HG03060 (cell line): ENCODE data around the gene LRRC39.
A peak's percentile ranks its signal among the peaks of the same experiment; 100 is the strongest.

Experiments used
- ATAC-seq: cut with Tn5 transposase; IDR thresholded peaks from one replicate; pipeline ENCODE4 v1.9.1; 2021; ENCODE audit warnings: low read depth, moderate number of reproducible peaks; ENCODE audit not compliant: unreplicated experiment

The LRRC39 gene

GRCh38 chr1:100151679-100152078 is 26.4 kb downstream of the LRRC39 start:
- no peak for ATAC-seq

- ATAC-seq: no peak
These were observed 30.2 kb downstream of the LRRC39 start for GRCh38 chr1:100147875-100148274.

GRCh38 chr1:100146958-100147357 is 31.1 kb downstream of the LRRC39 start:
- no peak for ATAC-seq

- no peak for ATAC-seq
These were observed 32.9 kb downstream of the LRRC39 start for GRCh38 chr1:100145116-100145515.

GRCh38 chr1:100142343-100142742 is 35.7 kb downstream of the LRRC39 start:
- ATAC-seq: no peak

GRCh38 chr1:100141192-100141591 is 36.9 kb downstream of the LRRC39 start:
- no peak for ATAC-seq

- ATAC-seq: no peak
These were observed 40.5 kb downstream of the LRRC39 start for GRCh38 chr1:100137602-100138001.

GRCh38 chr1:100134872-100135271 is 43.2 kb downstream of the LRRC39 start:
- no peak for ATAC-seq

- ATAC-seq: peak; percentile 88
These were observed 45.2 kb downstream of the LRRC39 start, which contains the start of the genes SASS6 and TRMT13 for GRCh38 chr1:100132566-100133477. TSS of gene SASS6 (minus strand) at chr1:100132930. CDS start at chr1:100132814, 116 bp downstream. TSS of gene TRMT13 (plus strand) at chr1:100133163. CDS start at chr1:100133169, 6 bp downstream.

- ATAC-seq: no peak
These were observed 46.4 kb downstream of the LRRC39 start for GRCh38 chr1:100131623-100132022.

- no peak for ATAC-seq
These were observed 47.4 kb downstream of the LRRC39 start for GRCh38 chr1:100130552-100131077.

- ATAC-seq: no peak
These were observed 50.8 kb downstream of the LRRC39 start for GRCh38 chr1:100127226-100127625.

GRCh38 chr1:100122177-100122576 is 55.9 kb downstream of the LRRC39 start:
- ATAC-seq: no peak

GRCh38 chr1:100115524-100115923 is 62.5 kb downstream of the LRRC39 start:
- ATAC-seq: no peak

- ATAC-seq: no peak
These were observed 68.4 kb downstream of the LRRC39 start for GRCh38 chr1:100109554-100110066.

GRCh38 chr1:100107696-100108095 is 70.4 kb downstream of the LRRC39 start:
- ATAC-seq: no peak

GRCh38 chr1:100101564-100101963 is 76.5 kb downstream of the LRRC39 start:
- ATAC-seq: no peak

GRCh38 chr1:100100202-100100601 is 77.9 kb downstream of the LRRC39 start:
- ATAC-seq: no peak
